ENCODE data around the gene ODF2. TPM values are rescaled to one million over a fixed set of nuclear protein-coding genes. Genes with fewer than 3 reads are reported as not detected.

Gene ODF2
- total and polyA plus RNA-seq, 4 donors = 13.4 to 34.4 (median 26.3) TPM

- Histone ChIP-seq H3K27ac (ENCODE audit: low read depth in 1 of 2, low read length in 1 of 2) (no peak overlapping the region), H3K9me3 (ENCODE audit: control insufficient read depth in 4 of 4, insufficient read depth in 3 of 4, low read length in 3 of 4) (no peaks in the 10 kb centered on the region), H3K27me3 (ENCODE audit: control insufficient read depth in 3 of 3, insufficient read depth in 3 of 3, low read length in 2 of 3) (no peaks in the 10 kb centered on the region), H3K9ac (ENCODE audit: insufficient read depth in 1 of 2, low read length in 2 of 2) (no peak overlapping the region), H3K4me3 (no peak overlapping the region), H3K36me3 (ENCODE audit: control insufficient read depth in 4 of 4, insufficient read depth in 4 of 4, low read length in 4 of 4) (peaks cover 0 to 5% (median 0%) of the 10 kb centered on the region in 4 donors), H3K4me1 (ENCODE audit: control insufficient read depth in 5 of 5, insufficient read depth in 5 of 5, low read length in 5 of 5) (no peaks in the 10 kb centered on the region)
- 81 to 85% methylated on average over 13 of the region's 13 CpGs for WGBS, 2 donors
- ATAC-seq (ENCODE audit: insufficient read depth, low FRiP score) = no peak
- DNase-seq = no peak
- TF ChIP-seq CTCF (IDR thresholded peaks at IDR 0.05; ENCODE audit: control extremely low read depth, extremely low read depth) = no peak
Observed at GRCh38 chr9:128429513-128430086, 26.2 kb upstream of the ODF2 start.

- 91 to 92% methylated on average over 8 of the region's 8 CpGs for WGBS, 2 donors
- no peak for DNase-seq
- H3K27ac ChIP-seq (ENCODE audit: low read depth in 1 of 2, low read length in 1 of 2) = no peak overlapping the region
- H3K9me3 ChIP-seq (ENCODE audit: control insufficient read depth in 4 of 4, insufficient read depth in 3 of 4, low read length in 3 of 4) = no peaks in the 10 kb centered on the region
- no peaks in the 10 kb centered on the region for H3K27me3 ChIP-seq (ENCODE audit: control insufficient read depth in 3 of 3, insufficient read depth in 3 of 3, low read length in 2 of 3)
- ATAC-seq (ENCODE audit: insufficient read depth, low FRiP score) = no peak
- H3K4me3 ChIP-seq = no peak overlapping the region
- no peaks in the 10 kb centered on the region for H3K4me1 ChIP-seq (ENCODE audit: control insufficient read depth in 5 of 5, insufficient read depth in 5 of 5, low read length in 5 of 5)
- H3K9ac ChIP-seq (ENCODE audit: insufficient read depth in 1 of 2, low read length in 2 of 2) = no peak overlapping the region
- peaks cover 0 to 3% (median 0%) of the 10 kb centered on the region in 4 donors for H3K36me3 ChIP-seq (ENCODE audit: control insufficient read depth in 4 of 4, insufficient read depth in 4 of 4, low read length in 4 of 4)
- no peak for TF ChIP-seq CTCF (IDR thresholded peaks at IDR 0.05; ENCODE audit: control extremely low read depth, extremely low read depth)
Observed at GRCh38 chr9:128431207-128431606, 24.6 kb upstream of the ODF2 start.

- Histone ChIP-seq H3K9ac (ENCODE audit: insufficient read depth in 1 of 2, low read length in 2 of 2) (no peak overlapping the region), H3K9me3 (ENCODE audit: control insufficient read depth in 4 of 4, insufficient read depth in 3 of 4, low read length in 3 of 4) (no peaks in the 10 kb centered on the region), H3K4me1 (ENCODE audit: control insufficient read depth in 5 of 5, insufficient read depth in 5 of 5, low read length in 5 of 5) (peaks cover 0 to 5% (median 3%) of the 10 kb centered on the region in 5 donors), H3K36me3 (ENCODE audit: control insufficient read depth in 4 of 4, insufficient read depth in 4 of 4, low read length in 4 of 4) (peaks cover 0 to 6% (median 2%) of the 10 kb centered on the region in 4 donors), H3K4me3 (no peak overlapping the region), H3K27ac (ENCODE audit: low read depth in 1 of 2, low read length in 1 of 2) (no peak overlapping the region), H3K27me3 (ENCODE audit: control insufficient read depth in 3 of 3, insufficient read depth in 3 of 3, low read length in 2 of 3) (no peaks in the 10 kb centered on the region)
- DNase-seq (no peak), ATAC-seq (ENCODE audit: insufficient read depth, low FRiP score) (no peak)
- WGBS, 2 donors = 88 to 97% methylated on average over 17 of the region's 17 CpGs
- no peak for TF ChIP-seq CTCF (IDR thresholded peaks at IDR 0.05; ENCODE audit: control extremely low read depth, extremely low read depth)
Observed at GRCh38 chr9:128434340-128434739, 21.5 kb upstream of the ODF2 start.

- TF ChIP-seq CTCF (IDR thresholded peaks at IDR 0.05; ENCODE audit: control extremely low read depth, extremely low read depth) = no peak
- DNase-seq (no peak), ATAC-seq (ENCODE audit: insufficient read depth, low FRiP score) (no peak)
- peaks cover 0 to 4% (median 2%) of the 10 kb centered on the region in 4 donors for H3K36me3 ChIP-seq (ENCODE audit: control insufficient read depth in 4 of 4, insufficient read depth in 4 of 4, low read length in 4 of 4)
- 91 to 95% methylated on average over 18 of the region's 18 CpGs for WGBS, 2 donors
- peaks cover 0 to 5% (median 3%) of the 10 kb centered on the region in 5 donors for H3K4me1 ChIP-seq (ENCODE audit: control insufficient read depth in 5 of 5, insufficient read depth in 5 of 5, low read length in 5 of 5)
- no peak overlapping the region for H3K4me3 ChIP-seq
- no peak overlapping the region for H3K27ac ChIP-seq (ENCODE audit: low read depth in 1 of 2, low read length in 1 of 2)
- no peaks in the 10 kb centered on the region for H3K27me3 ChIP-seq (ENCODE audit: control insufficient read depth in 3 of 3, insufficient read depth in 3 of 3, low read length in 2 of 3)
- no peak overlapping the region for H3K9ac ChIP-seq (ENCODE audit: insufficient read depth in 1 of 2, low read length in 2 of 2)
- no peaks in the 10 kb centered on the region for H3K9me3 ChIP-seq (ENCODE audit: control insufficient read depth in 4 of 4, insufficient read depth in 3 of 4, low read length in 3 of 4)
Observed at GRCh38 chr9:128435611-128436010, 20.2 kb upstream of the ODF2 start.
